ENCODE measurements around the gene EFCAB10. TPM values are rescaled to one million over a fixed set of nuclear protein-coding genes. Genes with fewer than 3 reads are reported as not detected.
A peak's percentile ranks its signal among the peaks of the same experiment; 100 is the strongest.

The EFCAB10 gene
- total and polyA plus RNA-seq, 2 donors from 2014 or later = 0.91 TPM; not detected in 1

DNA sequence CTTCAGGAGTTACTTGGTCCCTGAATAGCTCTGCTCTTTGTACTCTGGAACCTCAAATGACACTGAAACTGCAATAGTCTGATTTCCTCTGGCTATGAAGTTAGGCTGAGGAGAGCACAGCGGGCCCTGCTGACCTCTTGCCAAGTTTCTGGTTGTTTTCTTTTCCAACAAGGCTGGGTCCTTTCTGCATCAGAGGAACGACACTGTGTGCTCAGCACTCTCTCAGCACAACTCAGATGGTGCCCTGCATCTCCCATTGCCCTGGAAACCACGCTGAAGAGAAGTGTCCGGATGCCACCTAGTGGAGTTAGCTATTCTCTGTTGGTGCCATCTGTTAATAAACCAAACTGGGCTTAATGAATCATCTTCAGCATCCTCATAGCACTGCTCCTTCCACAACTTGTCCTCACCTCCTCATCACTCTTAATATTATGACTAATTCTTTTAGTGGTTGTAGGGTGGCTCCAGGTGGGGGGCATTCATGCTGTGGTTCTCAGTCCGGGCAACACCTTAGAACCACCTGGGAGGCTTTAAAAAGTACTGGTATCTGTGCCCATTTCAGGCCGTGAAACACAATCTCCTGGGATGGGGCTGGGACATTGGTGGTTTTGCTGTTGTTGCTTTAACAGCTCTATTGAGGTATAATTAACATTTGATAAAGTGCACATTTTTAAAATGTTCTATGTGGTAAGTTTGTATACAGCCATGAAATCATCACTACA, 8.2 kb upstream of the EFCAB10 start:
- H3K9ac ChIP-seq (ENCODE audit: low read length in 3 of 3) = no peak overlapping the region
- FAIRE-seq (no peak), DNase-seq (peak in 4 of 5 donors; percentile 50 to 84 (median 69))
- peaks cover 0 to 4% (median 0%) of the 10 kb centered on the region in 3 donors for H3K4me1 ChIP-seq (ENCODE audit: control insufficient read depth in 2 of 3, insufficient read depth in 2 of 3, low read depth in 1 of 3, low read length in 3 of 3)
- intact Hi-C loops (cut with DNase I) = no loop called here
- H3K9me3 ChIP-seq (ENCODE audit: control insufficient read depth in 2 of 3, insufficient read depth in 1 of 3, low read length in 3 of 3) = no peaks in the 10 kb centered on the region
- H3K4me3 ChIP-seq (ENCODE audit: low read length in 3 of 3) = no peak overlapping the region
- H3K36me3 ChIP-seq (ENCODE audit: control insufficient read depth in 2 of 3, insufficient read depth in 3 of 3, low read length in 3 of 3) = no peaks in the 10 kb centered on the region
- TF ChIP-seq, protein P1, sequence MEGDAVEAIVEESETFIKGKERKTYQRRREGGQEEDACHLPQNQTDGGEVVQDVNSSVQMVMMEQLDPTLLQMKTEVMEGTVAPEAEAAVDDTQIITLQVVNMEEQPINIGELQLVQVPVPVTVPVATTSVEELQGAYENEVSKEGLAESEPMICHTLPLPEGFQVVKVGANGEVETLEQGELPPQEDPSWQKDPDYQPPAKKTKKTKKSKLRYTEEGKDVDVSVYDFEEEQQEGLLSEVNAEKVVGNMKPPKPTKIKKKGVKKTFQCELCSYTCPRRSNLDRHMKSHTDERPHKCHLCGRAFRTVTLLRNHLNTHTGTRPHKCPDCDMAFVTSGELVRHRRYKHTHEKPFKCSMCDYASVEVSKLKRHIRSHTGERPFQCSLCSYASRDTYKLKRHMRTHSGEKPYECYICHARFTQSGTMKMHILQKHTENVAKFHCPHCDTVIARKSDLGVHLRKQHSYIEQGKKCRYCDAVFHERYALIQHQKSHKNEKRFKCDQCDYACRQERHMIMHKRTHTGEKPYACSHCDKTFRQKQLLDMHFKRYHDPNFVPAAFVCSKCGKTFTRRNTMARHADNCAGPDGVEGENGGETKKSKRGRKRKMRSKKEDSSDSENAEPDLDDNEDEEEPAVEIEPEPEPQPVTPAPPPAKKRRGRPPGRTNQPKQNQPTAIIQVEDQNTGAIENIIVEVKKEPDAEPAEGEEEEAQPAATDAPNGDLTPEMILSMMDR (IDR thresholded peaks at IDR 0.05; ENCODE audit: borderline replicate concordance, extremely low read depth, insufficient read depth) = peak; percentile 49
- no peak overlapping the region for H3K27ac ChIP-seq (ENCODE audit: low read depth in 2 of 2, low read length in 2 of 2)
- no peaks in the 10 kb centered on the region for H3K27me3 ChIP-seq (ENCODE audit: control insufficient read depth, insufficient read depth, low read length)

DNA sequence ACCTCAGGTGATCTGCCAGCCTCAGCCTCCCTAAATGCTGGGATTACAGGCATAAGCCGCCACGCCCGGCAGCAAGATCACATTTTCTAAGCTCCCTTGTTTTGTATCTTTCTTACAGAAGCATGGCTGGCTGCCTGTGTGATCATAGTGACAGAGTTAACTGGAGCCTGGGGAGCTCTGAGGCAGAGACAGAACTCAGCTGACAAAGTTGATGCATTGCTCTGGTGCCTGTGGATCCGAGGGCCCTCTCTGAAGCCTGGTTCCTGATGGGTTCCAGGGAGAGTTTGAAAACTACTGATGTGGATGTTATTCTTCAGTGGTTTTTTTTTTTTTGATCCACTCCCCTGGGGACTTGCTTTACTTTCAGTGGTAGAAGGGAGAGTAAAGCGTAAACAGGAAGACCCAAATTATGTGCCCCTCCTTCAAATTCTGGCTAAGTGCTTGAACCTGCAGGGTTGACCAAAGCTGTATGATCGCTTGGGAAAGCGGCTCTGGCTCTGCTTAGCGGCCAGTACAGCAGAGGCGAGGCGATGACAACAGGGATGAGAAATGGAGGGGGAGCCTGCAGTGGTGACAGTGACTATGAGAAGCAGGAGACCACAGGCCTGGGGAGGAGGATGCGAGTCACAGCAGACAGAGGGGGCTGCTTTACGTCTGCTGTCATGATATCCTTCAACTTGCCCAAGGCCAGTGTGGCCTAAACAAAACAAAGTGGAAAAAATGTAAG, 6.8 kb upstream of the EFCAB10 start:
- Histone ChIP-seq H3K9me3 (ENCODE audit: control insufficient read depth in 2 of 3, insufficient read depth in 1 of 3, low read length in 3 of 3) (no peaks in the 10 kb centered on the region), H3K36me3 (ENCODE audit: control insufficient read depth in 2 of 3, insufficient read depth in 3 of 3, low read length in 3 of 3) (no peaks in the 10 kb centered on the region), H3K4me3 (ENCODE audit: low read length in 3 of 3) (no peak overlapping the region), H3K4me1 (ENCODE audit: control insufficient read depth in 2 of 3, insufficient read depth in 2 of 3, low read depth in 1 of 3, low read length in 3 of 3) (peaks cover 0 to 4% (median 0%) of the 10 kb centered on the region in 3 donors), H3K9ac (ENCODE audit: low read length in 3 of 3) (no peak overlapping the region), H3K27me3 (ENCODE audit: control insufficient read depth, insufficient read depth, low read length) (no peaks in the 10 kb centered on the region), H3K27ac (ENCODE audit: low read depth in 2 of 2, low read length in 2 of 2) (no peak overlapping the region)
- TF ChIP-seq, protein P1 (IDR thresholded peaks at IDR 0.05; ENCODE audit: borderline replicate concordance, extremely low read depth, insufficient read depth) = no peak
- intact Hi-C loops (cut with DNase I) = no loop called here
- FAIRE-seq (no peak), DNase-seq (no peak)

DNA sequence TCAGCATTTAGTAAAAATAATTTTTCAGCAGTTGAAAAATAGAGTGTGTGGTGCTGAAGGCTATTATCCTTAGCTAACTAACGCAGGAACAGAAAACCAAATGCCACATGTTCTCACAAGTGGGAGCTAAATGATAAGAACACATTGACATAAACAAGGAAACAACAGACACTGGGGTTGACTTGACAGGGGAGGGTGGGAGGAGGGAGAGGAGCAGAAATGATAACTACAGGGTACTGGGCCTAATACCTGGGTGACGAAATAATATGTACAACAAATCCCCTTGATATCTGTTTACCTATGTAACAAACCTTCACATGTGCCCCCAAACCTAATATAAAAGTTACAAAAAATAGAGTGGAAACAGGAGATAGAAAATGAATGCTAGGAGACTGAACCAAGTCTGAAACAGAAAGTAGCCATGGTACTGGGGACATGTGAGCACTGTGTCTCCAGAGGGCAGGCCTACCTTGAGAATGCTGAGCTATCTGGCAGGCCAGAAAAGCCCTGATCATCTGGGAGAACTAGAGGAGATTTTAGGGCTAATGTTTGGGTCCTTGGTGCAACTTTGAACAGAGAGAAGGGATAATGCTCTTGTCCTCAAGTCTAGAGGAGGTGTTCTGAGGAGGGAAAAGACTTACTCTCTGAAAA, 4.7 kb upstream of the EFCAB10 start:
- H3K9ac ChIP-seq (ENCODE audit: low read length in 3 of 3) = no peak overlapping the region
- peaks cover 0 to 4% (median 4%) of the 10 kb centered on the region in 3 donors for H3K4me1 ChIP-seq (ENCODE audit: control insufficient read depth in 2 of 3, insufficient read depth in 2 of 3, low read depth in 1 of 3, low read length in 3 of 3)
- H3K4me3 ChIP-seq (ENCODE audit: low read length in 3 of 3) = no peak overlapping the region
- TF ChIP-seq, protein P1 (IDR thresholded peaks at IDR 0.05; ENCODE audit: borderline replicate concordance, extremely low read depth, insufficient read depth) = no peak
- H3K36me3 ChIP-seq (ENCODE audit: control insufficient read depth in 2 of 3, insufficient read depth in 3 of 3, low read length in 3 of 3) = no peaks in the 10 kb centered on the region
- no peaks in the 10 kb centered on the region for H3K9me3 ChIP-seq (ENCODE audit: control insufficient read depth in 2 of 3, insufficient read depth in 1 of 3, low read length in 3 of 3)
- FAIRE-seq (no peak), DNase-seq (no peak)
- intact Hi-C loops (cut with DNase I) = no loop called here
- no peaks in the 10 kb centered on the region for H3K27me3 ChIP-seq (ENCODE audit: control insufficient read depth, insufficient read depth, low read length)
- no peak overlapping the region for H3K27ac ChIP-seq (ENCODE audit: low read depth in 2 of 2, low read length in 2 of 2)

Measured in kidney (tissue), 14 donors.